Gastrocnemius medialis (tissue), 4 donors: ENCODE data around the gene LGALS9.

ENCODE experiments used
- POLR2A ChIP-seq, 2 donors: fragments of 450-650 bp; IDR thresholded peaks; one replicate each; pipeline ENCODE4 v1.6.1; 2017; ENCODE audit warnings: antibody characterized with exemption in 2 of 2, mild to moderate bottlenecking in 2 of 2, moderate library complexity in 2 of 2
- TF ChIP-seq, protein P1 (sequence below), 5 experiments: fragments of 450-650 bp in 3 of 5; fragments of 200-600 bp in 2 of 5; sonication (generic) in 2 of 5; IDR thresholded peaks in 4 of 5; conservative IDR thresholded peaks in 1 of 5; 1 replicate in 4 of 5; 2 replicates in 1 of 5; pipeline ENCODE4 v1.5.1; 2016 to 2019; ENCODE audit warnings: antibody characterized with exemption in 5 of 5, mild to moderate bottlenecking in 3 of 5, moderate library complexity in 3 of 5

DNA sequence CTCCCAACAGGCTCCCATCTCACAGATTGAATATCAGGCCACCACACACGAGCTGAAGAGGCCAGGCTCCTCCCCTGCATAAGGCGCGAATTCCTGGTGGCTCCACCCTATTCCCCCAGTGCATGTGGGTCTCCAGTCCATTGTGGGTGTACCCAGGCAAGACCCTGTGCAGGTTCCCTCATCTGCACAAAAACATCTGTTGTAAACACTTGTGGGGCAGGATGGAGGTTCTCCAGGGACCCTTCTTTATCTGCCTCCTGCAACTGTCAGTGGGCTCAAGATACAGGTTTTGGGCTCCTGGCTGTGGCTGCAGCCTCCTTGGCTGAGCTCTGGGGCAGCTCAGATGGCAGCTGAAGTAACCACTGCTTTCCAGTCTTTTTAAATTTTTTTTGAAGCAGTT lies 17.6 kb upstream of the LGALS9 start:
- TF ChIP-seq, protein P1, sequence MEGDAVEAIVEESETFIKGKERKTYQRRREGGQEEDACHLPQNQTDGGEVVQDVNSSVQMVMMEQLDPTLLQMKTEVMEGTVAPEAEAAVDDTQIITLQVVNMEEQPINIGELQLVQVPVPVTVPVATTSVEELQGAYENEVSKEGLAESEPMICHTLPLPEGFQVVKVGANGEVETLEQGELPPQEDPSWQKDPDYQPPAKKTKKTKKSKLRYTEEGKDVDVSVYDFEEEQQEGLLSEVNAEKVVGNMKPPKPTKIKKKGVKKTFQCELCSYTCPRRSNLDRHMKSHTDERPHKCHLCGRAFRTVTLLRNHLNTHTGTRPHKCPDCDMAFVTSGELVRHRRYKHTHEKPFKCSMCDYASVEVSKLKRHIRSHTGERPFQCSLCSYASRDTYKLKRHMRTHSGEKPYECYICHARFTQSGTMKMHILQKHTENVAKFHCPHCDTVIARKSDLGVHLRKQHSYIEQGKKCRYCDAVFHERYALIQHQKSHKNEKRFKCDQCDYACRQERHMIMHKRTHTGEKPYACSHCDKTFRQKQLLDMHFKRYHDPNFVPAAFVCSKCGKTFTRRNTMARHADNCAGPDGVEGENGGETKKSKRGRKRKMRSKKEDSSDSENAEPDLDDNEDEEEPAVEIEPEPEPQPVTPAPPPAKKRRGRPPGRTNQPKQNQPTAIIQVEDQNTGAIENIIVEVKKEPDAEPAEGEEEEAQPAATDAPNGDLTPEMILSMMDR (IDR thresholded peaks at IDR 0.05 in 4 of 5, conservative IDR thresholded peaks at IDR 0.05 in 1 of 5) = no peak
- TF ChIP-seq POLR2A (IDR thresholded peaks at IDR 0.05) = no peak
